ENCODE data around the gene KCNMA1.

DNA sequence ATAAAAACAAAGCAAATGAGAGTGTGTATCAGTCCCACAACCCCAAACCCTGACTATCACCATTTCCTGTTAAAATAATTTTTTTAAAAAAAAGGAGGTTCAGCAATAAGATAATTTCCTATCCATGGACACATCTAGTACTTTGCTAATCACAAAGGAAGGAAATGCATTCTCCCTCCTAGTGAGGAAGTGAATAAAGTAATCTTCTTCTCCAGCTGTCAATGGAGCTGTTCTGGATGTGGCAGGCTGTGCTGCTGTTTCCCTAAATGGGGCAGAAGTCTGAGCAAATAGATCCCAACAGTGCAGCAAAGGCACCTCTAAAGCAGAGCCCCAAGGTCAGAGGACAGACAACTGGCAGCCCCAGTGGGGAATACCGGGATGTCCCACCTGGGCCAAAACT is 540.0 kb downstream of the KCNMA1 start:
- TF ChIP-seq POLR2A (conservative IDR thresholded peaks at IDR 0.05) (no peak), MYC (IDR thresholded peaks at IDR 0.05; ENCODE audit: low read depth, low read length) (no peak), MYC (CRISPR knock-in tag; IDR thresholded peaks at IDR 0.05; ENCODE audit: borderline replicate concordance, low read depth) (no peak), GABPB1 (CRISPR knock-in tag; IDR thresholded peaks at IDR 0.05) (no peak), ZNF239 (CRISPR knock-in tag; IDR thresholded peaks at IDR 0.05) (no peak)
- TF ChIP-seq, protein P1, sequence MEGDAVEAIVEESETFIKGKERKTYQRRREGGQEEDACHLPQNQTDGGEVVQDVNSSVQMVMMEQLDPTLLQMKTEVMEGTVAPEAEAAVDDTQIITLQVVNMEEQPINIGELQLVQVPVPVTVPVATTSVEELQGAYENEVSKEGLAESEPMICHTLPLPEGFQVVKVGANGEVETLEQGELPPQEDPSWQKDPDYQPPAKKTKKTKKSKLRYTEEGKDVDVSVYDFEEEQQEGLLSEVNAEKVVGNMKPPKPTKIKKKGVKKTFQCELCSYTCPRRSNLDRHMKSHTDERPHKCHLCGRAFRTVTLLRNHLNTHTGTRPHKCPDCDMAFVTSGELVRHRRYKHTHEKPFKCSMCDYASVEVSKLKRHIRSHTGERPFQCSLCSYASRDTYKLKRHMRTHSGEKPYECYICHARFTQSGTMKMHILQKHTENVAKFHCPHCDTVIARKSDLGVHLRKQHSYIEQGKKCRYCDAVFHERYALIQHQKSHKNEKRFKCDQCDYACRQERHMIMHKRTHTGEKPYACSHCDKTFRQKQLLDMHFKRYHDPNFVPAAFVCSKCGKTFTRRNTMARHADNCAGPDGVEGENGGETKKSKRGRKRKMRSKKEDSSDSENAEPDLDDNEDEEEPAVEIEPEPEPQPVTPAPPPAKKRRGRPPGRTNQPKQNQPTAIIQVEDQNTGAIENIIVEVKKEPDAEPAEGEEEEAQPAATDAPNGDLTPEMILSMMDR (IDR thresholded peaks at IDR 0.05 in 2 of 3, conservative IDR thresholded peaks at IDR 0.05 in 1 of 3; ENCODE audit: insufficient read depth in 2 of 3, low read depth in 1 of 3, low read length in 3 of 3), result no peak
- TF ChIP-seq, protein P2, sequence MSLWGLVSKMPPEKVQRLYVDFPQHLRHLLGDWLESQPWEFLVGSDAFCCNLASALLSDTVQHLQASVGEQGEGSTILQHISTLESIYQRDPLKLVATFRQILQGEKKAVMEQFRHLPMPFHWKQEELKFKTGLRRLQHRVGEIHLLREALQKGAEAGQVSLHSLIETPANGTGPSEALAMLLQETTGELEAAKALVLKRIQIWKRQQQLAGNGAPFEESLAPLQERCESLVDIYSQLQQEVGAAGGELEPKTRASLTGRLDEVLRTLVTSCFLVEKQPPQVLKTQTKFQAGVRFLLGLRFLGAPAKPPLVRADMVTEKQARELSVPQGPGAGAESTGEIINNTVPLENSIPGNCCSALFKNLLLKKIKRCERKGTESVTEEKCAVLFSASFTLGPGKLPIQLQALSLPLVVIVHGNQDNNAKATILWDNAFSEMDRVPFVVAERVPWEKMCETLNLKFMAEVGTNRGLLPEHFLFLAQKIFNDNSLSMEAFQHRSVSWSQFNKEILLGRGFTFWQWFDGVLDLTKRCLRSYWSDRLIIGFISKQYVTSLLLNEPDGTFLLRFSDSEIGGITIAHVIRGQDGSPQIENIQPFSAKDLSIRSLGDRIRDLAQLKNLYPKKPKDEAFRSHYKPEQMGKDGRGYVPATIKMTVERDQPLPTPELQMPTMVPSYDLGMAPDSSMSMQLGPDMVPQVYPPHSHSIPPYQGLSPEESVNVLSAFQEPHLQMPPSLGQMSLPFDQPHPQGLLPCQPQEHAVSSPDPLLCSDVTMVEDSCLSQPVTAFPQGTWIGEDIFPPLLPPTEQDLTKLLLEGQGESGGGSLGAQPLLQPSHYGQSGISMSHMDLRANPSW (CRISPR knock-in tag; IDR thresholded peaks at IDR 0.05), result no peak
